Right lobe of liver (tissue), 6 donors: ENCODE data around the gene FLNB. TPM values are rescaled to one million over a fixed set of nuclear protein-coding genes. Genes with fewer than 3 reads are reported as not detected.

ENCODE experiments used
- ATAC-seq, 4 donors: fragments of 200-7000 bp; cut with Tn5 transposase; one replicate each; pipeline ENCODE4 v1.9.1; 2020; ENCODE audit warnings: mild to moderate bottlenecking in 4 of 4, moderate library complexity in 4 of 4
- DNase-seq, 3 donors: peaks; one replicate each; pipeline ENCODE4 v3.0.0-alpha.2; 2020
- H3K27ac ChIP-seq, 3 donors: fragments of 200-600 bp; one replicate each; pipeline ENCODE4 v1.8.0; 2022
- H3K27me3 ChIP-seq, 2 donors: fragments of 200-600 bp; one replicate each; pipeline ENCODE4 v1.8.0; 2022
- H3K36me3 ChIP-seq, 4 donors: fragments of 200-600 bp; sonication (generic) in 1 of 4; one replicate each; pipeline versions ENCODE4 v1.5.1 to v1.8.0; 2017 to 2022; ENCODE audit warnings: control low read depth in 1 of 4
- H3K4me1 ChIP-seq, 4 donors: fragments of 200-600 bp; sonication (generic) in 1 of 4; one replicate each; pipeline versions ENCODE4 v1.5.1 to v1.8.0; 2017 to 2022; ENCODE audit warnings: control low read depth in 1 of 4
- H3K4me3 ChIP-seq, 3 donors: fragments of 200-600 bp; one replicate each; pipeline ENCODE4 v1.8.0; 2022
- H3K9me3 ChIP-seq, 4 donors: fragments of 200-600 bp; sonication (generic) in 1 of 4; one replicate each; pipeline versions ENCODE4 v1.5.1 to v1.8.0; 2017 to 2022; ENCODE audit warnings: control low read depth in 1 of 4
- POLR2A ChIP-seq: fragments of 450-650 bp; IDR thresholded peaks from one replicate; pipeline ENCODE4 v1.6.1; 2017; ENCODE audit warnings: antibody characterized with exemption, mild to moderate bottlenecking
- WGBS: methylation state at CpG from one replicate; pipeline ENCODE4 v1.1.6; 2018; ENCODE audit warnings: low coverage, low lambda C conversion rate; ENCODE audit not compliant: insufficient coverage; ENCODE audit errors: missing lambda C conversion rate; 5-methylcytosine and 5-hydroxymethylcytosine counted together
- intact Hi-C, 2 donors: fragments of 100-400 bp; cut with DNase I; formaldehyde crosslinking; loops; one replicate each; pipeline versions ENCODE4 v1.11.2 to v1.14.1; 2022
- total RNA-seq, 6 experiments: library from RNA; depleted of rRNA in 2 of 6; stranded (reverse); fragments of >200 nt in 2 of 6; fragmentation: NEBNext Ultra II Directional in 3 of 6; extraction: Animal tissue kit (Norgen Biotek cat#: 25700) in 3 of 6; gene quantifications; one replicate each; pipeline versions ENCODE4 v1.1.0 to v1.2.4, GENCODE V29; 2016 to 2023
- TF ChIP-seq, protein P1 (sequence below), 4 donors: fragments of 200-600 bp in 3 of 4; fragments of 450-650 bp in 1 of 4; IDR thresholded peaks; one replicate each; pipeline versions ENCODE4 v1.5.1 to v1.8.0; 2016 to 2022; ENCODE audit warnings: antibody characterized with exemption in 4 of 4, mild to moderate bottlenecking in 2 of 4
- donor health status: DM: no; HTN: yes; CAD: no.
- donor health status: DM: no; HTN: no; CAD: no.
- donor health status: DM: no; HTN: no; CAD: no.
- donor health status: DM: no; HTN: yes; CAD: no.
- donor health status: DM: no; HTN: yes; CAD: no.

The FLNB gene
- total RNA-seq, 6 experiments from 2014 or later: 48.4 to 109 (median 97.8) TPM

DNA sequence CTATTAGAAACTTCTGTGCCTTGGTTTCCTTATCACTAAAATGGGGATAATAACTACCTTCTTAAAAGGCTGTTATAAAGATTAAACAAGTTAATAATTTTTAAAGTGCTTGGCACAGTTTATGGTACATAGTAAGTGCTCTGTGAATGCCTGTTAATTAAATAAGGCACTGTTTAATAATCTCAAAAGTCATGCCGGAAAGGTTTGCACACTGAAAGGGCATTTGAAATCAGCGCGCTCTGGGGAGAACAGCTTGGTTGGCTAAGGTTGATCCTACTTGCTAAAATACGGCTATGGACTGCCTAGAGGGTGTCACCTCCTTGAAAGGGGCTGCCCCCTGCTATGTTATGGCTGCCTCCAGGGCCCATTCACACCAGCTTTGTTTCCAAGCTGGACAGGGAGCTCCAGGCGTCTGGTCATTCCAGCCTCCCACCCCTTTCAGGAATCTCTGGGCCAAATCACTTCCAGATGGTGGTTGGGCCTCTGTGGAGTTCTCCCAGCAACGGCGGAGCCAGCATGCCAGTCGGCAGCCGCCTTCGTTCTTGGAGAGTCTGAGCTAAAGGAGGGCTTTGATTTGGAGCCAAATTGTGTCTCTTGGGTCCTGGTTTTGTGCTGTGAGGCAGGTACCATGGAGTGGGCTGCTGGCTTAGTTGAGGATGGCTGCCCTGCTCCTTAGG, 5.9 kb downstream of the FLNB start:
- H3K4me1 ChIP-seq: peaks cover 0 to 77% (median 28%) of the 10 kb centered on the region in 4 donors
- no peaks in the 10 kb centered on the region for H3K9me3 ChIP-seq
- no peak overlapping the region for H3K4me3 ChIP-seq
- DNase-seq: no peak
- TF ChIP-seq, protein P1, sequence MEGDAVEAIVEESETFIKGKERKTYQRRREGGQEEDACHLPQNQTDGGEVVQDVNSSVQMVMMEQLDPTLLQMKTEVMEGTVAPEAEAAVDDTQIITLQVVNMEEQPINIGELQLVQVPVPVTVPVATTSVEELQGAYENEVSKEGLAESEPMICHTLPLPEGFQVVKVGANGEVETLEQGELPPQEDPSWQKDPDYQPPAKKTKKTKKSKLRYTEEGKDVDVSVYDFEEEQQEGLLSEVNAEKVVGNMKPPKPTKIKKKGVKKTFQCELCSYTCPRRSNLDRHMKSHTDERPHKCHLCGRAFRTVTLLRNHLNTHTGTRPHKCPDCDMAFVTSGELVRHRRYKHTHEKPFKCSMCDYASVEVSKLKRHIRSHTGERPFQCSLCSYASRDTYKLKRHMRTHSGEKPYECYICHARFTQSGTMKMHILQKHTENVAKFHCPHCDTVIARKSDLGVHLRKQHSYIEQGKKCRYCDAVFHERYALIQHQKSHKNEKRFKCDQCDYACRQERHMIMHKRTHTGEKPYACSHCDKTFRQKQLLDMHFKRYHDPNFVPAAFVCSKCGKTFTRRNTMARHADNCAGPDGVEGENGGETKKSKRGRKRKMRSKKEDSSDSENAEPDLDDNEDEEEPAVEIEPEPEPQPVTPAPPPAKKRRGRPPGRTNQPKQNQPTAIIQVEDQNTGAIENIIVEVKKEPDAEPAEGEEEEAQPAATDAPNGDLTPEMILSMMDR (IDR thresholded peaks at IDR 0.05): no peak
- no peak for TF ChIP-seq POLR2A
- no peak for ATAC-seq
- intact Hi-C loops: no loop called here
- 42% methylated on average over 5 of the region's 10 CpGs for whole genome bisulfite sequencing
- no peaks in the 10 kb centered on the region for H3K36me3 ChIP-seq
- H3K27ac ChIP-seq: no peak overlapping the region
- no peaks in the 10 kb centered on the region for H3K27me3 ChIP-seq

DNA sequence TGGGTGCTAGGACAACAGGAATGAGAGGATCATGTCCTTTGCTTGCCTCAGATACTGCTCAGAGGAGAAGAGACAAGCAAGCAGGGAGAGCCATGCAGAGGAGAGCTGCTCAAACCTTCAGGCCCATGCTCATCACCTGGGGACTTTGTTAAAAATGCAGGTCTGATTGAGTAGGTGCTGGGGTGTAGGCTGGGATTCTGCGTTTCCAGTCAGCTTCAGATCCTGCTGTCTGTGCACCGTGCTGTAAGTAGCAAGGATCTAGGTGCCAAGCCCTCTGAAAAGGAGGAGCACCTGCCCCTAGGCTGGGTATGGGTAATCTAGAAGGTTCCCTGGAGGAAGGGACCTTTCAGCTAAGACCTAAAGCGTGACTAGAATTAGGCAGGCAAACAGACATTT, 7.3 kb downstream of the FLNB start:
- Histone ChIP-seq H3K9me3 (no peaks in the 10 kb centered on the region), H3K36me3 (no peaks in the 10 kb centered on the region), H3K4me1 (peaks cover 0 to 86% (median 33%) of the 10 kb centered on the region in 4 donors), H3K27me3 (no peaks in the 10 kb centered on the region), H3K4me3 (no peak overlapping the region), H3K27ac (no peak overlapping the region)
- WGBS: 100% methylated on average over 1 of the region's 3 CpGs
- intact Hi-C loops: no loop called here
- no peak for TF ChIP-seq POLR2A
- TF ChIP-seq, protein P1 (IDR thresholded peaks at IDR 0.05): no peak
- DNase-seq (no peak), ATAC-seq (no peak)

DNA sequence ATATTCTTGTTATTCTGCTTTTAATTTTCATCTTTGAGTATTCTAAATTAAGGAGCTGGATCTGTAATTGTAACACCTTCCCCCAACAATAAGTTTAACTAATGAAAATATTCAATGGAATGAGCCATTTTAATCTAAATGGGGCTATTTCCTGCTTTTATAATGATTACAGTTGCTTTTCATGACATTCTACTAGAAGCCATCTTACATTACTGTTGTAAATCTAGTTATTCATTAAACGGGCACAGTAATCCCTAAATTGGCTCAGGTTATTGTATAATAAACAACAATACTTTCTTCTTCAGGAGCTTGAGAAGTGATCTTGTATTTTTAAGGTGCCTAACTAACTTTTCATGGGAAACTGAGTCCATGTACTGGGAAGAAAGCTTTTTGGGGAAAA, 8.5 kb downstream of the FLNB start:
- 37% methylated on average over 1 of the region's 1 CpG for WGBS
- no peak for ATAC-seq
- no peak overlapping the region for H3K4me3 ChIP-seq
- no peaks in the 10 kb centered on the region for H3K9me3 ChIP-seq
- DNase-seq: no peak
- no peaks in the 10 kb centered on the region for H3K27me3 ChIP-seq
- TF ChIP-seq, protein P1 (IDR thresholded peaks at IDR 0.05): no peak
- no peak for TF ChIP-seq POLR2A
- no peaks in the 10 kb centered on the region for H3K36me3 ChIP-seq
- H3K4me1 ChIP-seq: peaks cover 0 to 89% (median 39%) of the 10 kb centered on the region in 4 donors
- intact Hi-C loops: no loop called here
- no peak overlapping the region for H3K27ac ChIP-seq

DNA sequence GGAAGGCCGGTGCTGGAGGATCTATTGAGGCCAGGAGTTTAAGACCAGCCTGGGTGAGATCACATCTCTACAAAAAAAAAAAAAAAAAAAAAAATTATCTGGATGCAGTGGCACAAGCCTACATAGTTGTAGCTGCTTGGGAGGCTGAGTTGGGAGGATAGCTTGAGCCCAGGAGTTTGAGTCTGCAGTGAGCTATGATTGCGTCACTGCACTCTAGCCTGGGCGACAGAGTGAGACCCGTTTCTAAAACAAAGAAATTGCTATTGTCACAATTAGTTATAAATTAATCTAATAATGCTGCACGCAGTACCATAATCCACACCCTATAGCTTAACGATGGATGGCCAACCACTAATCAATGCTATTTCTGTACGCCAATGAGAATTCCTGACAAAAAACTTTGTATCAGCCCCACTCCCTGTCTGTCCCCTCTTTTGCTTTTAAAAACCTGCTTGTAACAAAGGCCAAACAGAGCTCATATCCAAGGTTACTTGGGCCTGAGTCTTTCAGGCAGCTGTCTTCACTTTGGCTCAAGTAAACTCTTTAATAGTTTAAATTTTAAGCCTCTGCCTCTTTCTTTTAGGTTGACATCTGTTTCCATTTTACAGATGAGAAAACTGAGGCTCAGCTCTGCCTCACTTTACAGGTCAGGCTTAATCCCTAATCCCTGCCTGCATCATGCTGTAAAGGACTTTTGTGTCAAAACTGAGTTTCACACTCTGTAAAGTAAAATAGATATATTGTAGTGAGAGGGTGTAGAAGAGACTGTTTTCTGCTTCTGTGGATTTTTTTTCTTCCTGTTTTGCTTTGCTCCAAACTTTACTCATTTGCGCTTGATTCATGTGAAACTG, 10.9 kb downstream of the FLNB start:
- Histone ChIP-seq H3K9me3 (no peaks in the 10 kb centered on the region), H3K4me3 (no peak overlapping the region), H3K4me1 (peaks cover 0 to 86% (median 36%) of the 10 kb centered on the region in 4 donors), H3K27me3 (no peaks in the 10 kb centered on the region), H3K36me3 (no peaks in the 10 kb centered on the region), H3K27ac (peak overlapping the region in 2 of 3 donors; percentile 61 to 69)
- intact Hi-C loops: no loop called here
- no peak for TF ChIP-seq POLR2A
- TF ChIP-seq, protein P1 (IDR thresholded peaks at IDR 0.05): no peak
- 70% methylated on average over 8 of the region's 8 CpGs for WGBS
- ATAC-seq (no peak), DNase-seq (no peak)
